ENCODE results near the gene NRSN1.

NRSN1 gene

DNA sequence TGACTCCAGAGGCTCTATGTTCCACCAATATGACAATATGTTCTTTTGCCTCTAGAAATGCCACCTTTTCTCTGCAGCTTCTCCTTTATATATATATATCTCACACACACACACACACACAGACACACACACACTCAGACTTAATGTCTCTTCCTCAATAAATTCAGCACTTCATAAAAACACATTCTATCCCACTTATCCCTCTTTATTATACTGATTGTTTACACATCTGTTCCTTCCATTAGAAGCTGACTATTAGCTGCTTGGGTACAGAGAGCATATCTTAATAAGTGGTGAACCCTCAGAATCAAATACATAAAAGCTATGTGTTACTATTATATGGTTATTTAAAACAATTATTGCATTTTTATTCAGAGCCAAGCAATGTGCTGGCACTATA lies 23.3 kb downstream of the NRSN1 start:
- Histone ChIP-seq H3K36me3 (ENCODE audit: control insufficient read depth in 5 of 5, insufficient read depth in 5 of 5, low read length in 5 of 5) (no peaks in the 10 kb centered on the region), H3K4me1 (ENCODE audit: control insufficient read depth in 5 of 5, insufficient read depth in 5 of 5, low read length in 5 of 5) (no peaks in the 10 kb centered on the region)

DNA sequence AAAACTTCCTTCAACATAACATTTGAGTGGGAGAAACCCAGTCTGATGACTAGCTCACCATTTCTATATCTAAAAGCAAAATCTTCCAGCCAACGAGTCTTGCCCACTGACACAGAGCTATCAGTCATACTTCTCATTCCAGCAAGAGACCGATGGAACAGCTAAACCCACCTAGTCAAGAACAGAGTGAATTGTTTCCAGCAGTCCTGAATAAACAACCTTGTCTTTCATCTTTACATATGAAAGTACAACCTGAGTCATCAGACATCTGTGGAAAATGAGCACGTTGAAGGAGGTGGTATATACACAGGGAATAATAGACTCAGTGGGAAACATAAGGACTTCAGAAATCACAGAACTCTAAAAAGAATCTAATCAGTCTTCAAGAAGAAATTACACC lies 23.8 kb downstream of the NRSN1 start:
- H3K27me3 ChIP-seq (ENCODE audit: control insufficient read depth in 5 of 5, insufficient read depth in 4 of 5, low read length in 5 of 5), result peaks cover 0 to 3% (median 0%) of the 10 kb centered on the region in 5 donors
- H3K27ac ChIP-seq (ENCODE audit: low read depth, low read length), result no peak overlapping the region
- no peaks in the 10 kb centered on the region for H3K36me3 ChIP-seq (ENCODE audit: control insufficient read depth in 5 of 5, insufficient read depth in 5 of 5, low read length in 5 of 5)
- H3K4me1 ChIP-seq (ENCODE audit: control insufficient read depth in 5 of 5, insufficient read depth in 5 of 5, low read length in 5 of 5), result no peaks in the 10 kb centered on the region
- H3K4me3 ChIP-seq (ENCODE audit: low read depth in 1 of 5, low read length in 5 of 5), result no peak overlapping the region
- no peak overlapping the region for H3K9ac ChIP-seq (ENCODE audit: low read length in 5 of 5)
- H3K9me3 ChIP-seq (ENCODE audit: control insufficient read depth in 5 of 5, low read length in 5 of 5), result peaks cover 0 to 5% (median 0%) of the 10 kb centered on the region in 5 donors

More for the DNA sequence above, 23.3 kb downstream of the NRSN1 start:
- H3K4me3 ChIP-seq (ENCODE audit: low read depth in 1 of 5, low read length in 5 of 5), result no peak overlapping the region
- peaks cover 0 to 3% (median 0%) of the 10 kb centered on the region in 5 donors for H3K27me3 ChIP-seq (ENCODE audit: control insufficient read depth in 5 of 5, insufficient read depth in 4 of 5, low read length in 5 of 5)
- H3K27ac ChIP-seq (ENCODE audit: low read depth, low read length), result no peak overlapping the region
- peaks cover 0 to 5% (median 0%) of the 10 kb centered on the region in 5 donors for H3K9me3 ChIP-seq (ENCODE audit: control insufficient read depth in 5 of 5, low read length in 5 of 5)
- H3K9ac ChIP-seq (ENCODE audit: low read length in 5 of 5), result no peak overlapping the region

DNA sequence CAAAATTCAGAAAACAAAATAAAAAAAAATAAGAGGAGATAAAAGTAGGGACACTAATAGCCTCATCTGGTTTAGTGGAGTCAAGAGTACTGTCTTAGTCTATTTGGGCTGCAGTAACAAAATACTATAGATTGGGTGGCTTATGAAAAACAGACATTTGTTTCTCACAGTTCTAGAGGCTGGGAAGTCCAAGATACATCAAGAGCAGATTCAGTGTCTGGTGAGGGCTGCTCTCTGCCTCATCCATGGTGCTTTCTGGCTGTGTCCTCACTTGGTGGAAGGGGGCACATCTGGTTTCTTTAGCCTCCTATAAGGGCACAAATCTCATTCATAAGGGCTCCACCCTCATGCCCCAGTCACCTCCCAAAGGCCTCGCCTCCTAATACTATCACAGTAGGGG lies 26.0 kb downstream of the NRSN1 start:
- no peaks in the 10 kb centered on the region for H3K36me3 ChIP-seq (ENCODE audit: control insufficient read depth in 5 of 5, insufficient read depth in 5 of 5, low read length in 5 of 5)
- H3K27me3 ChIP-seq (ENCODE audit: control insufficient read depth in 5 of 5, insufficient read depth in 4 of 5, low read length in 5 of 5), result peaks cover 0 to 3% (median 0%) of the 10 kb centered on the region in 5 donors
- peaks cover 0 to 5% (median 0%) of the 10 kb centered on the region in 5 donors for H3K9me3 ChIP-seq (ENCODE audit: control insufficient read depth in 5 of 5, low read length in 5 of 5)
- no peak overlapping the region for H3K9ac ChIP-seq (ENCODE audit: low read length in 5 of 5)
- H3K27ac ChIP-seq (ENCODE audit: low read depth, low read length), result no peak overlapping the region
- no peak overlapping the region for H3K4me3 ChIP-seq (ENCODE audit: low read depth in 1 of 5, low read length in 5 of 5)
- H3K4me1 ChIP-seq (ENCODE audit: control insufficient read depth in 5 of 5, insufficient read depth in 5 of 5, low read length in 5 of 5), result no peaks in the 10 kb centered on the region

DNA sequence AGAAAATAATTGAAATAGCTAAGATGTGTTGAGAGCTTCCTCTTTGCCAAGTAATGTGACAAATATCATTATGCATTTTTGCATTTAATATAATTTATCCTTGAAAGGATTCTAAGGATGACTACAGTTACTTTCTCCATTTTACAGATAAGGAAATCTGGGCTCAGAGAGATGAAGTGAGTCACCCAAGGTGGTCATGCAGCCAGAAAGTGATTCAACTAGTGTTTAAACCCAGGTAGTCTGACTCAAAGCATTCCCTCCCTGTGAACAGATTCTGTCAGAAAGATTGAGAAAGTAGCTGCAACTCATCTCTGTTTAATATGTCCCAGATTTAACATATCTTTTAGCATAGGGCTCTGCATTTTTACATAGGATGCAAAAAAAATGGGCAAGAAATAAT lies 28.1 kb downstream of the NRSN1 start:
- Histone ChIP-seq H3K9me3 (ENCODE audit: control insufficient read depth in 5 of 5, low read length in 5 of 5) (peaks cover 0 to 5% (median 0%) of the 10 kb centered on the region in 5 donors), H3K4me1 (ENCODE audit: control insufficient read depth in 5 of 5, insufficient read depth in 5 of 5, low read length in 5 of 5) (no peaks in the 10 kb centered on the region), H3K9ac (ENCODE audit: low read length in 5 of 5) (no peak overlapping the region), H3K27ac (ENCODE audit: low read depth, low read length) (no peak overlapping the region), H3K36me3 (ENCODE audit: control insufficient read depth in 5 of 5, insufficient read depth in 5 of 5, low read length in 5 of 5) (no peaks in the 10 kb centered on the region), H3K4me3 (ENCODE audit: low read depth in 1 of 5, low read length in 5 of 5) (no peak overlapping the region), H3K27me3 (ENCODE audit: control insufficient read depth in 5 of 5, insufficient read depth in 4 of 5, low read length in 5 of 5) (no peaks in the 10 kb centered on the region)

DNA sequence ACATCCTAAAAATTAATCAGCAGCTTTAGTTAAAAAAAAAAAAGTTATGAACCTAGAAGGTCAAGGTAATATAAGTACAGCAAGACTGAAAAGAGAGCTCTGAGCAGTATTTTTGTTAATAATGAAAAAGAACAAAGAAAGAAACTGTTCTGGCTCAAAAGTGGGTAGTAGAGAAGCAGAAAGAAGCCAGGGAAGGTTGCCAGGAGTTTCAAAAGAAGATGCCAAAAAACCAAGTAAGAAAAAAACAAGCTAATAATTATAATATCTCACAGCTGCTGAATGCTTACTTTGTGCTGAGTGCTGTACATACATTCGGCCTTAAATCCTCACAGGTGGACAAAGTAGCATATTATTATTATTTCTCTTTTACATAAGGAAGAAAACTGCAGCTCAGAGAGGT lies 31.9 kb downstream of the NRSN1 start:
- H3K4me3 ChIP-seq (ENCODE audit: low read depth in 1 of 5, low read length in 5 of 5), result no peak overlapping the region
- no peaks in the 10 kb centered on the region for H3K4me1 ChIP-seq (ENCODE audit: control insufficient read depth in 5 of 5, insufficient read depth in 5 of 5, low read length in 5 of 5)
- no peak overlapping the region for H3K27ac ChIP-seq (ENCODE audit: low read depth, low read length)
- H3K9me3 ChIP-seq (ENCODE audit: control insufficient read depth in 5 of 5, low read length in 5 of 5), result no peaks in the 10 kb centered on the region
- no peak overlapping the region for H3K9ac ChIP-seq (ENCODE audit: low read length in 5 of 5)
- no peaks in the 10 kb centered on the region for H3K27me3 ChIP-seq (ENCODE audit: control insufficient read depth in 5 of 5, insufficient read depth in 4 of 5, low read length in 5 of 5)
- H3K36me3 ChIP-seq (ENCODE audit: control insufficient read depth in 5 of 5, insufficient read depth in 5 of 5, low read length in 5 of 5), result no peaks in the 10 kb centered on the region

DNA sequence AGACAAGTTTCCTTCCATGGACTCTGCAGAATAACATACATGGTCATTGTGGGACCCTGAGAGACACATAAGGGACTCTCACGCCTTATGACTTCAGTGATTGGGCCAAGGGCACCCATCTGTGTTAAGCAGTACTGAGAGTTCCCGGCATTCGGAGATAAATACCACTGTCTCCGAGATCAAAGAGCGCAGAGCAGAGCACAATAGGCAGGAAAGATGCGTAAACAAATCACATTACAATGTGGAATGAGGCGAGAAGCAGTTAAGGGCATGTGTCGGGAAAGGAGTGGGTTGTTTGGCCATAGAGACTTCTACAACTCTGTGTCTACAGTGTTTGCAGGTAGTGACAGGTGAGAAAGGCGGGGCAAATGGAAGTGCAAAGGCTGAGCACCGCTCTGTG lies 57.6 kb downstream of the NRSN1 start:
- H3K4me3 ChIP-seq (ENCODE audit: low read depth in 1 of 5, low read length in 5 of 5), result no peak overlapping the region
- H3K4me1 ChIP-seq (ENCODE audit: control insufficient read depth in 5 of 5, insufficient read depth in 5 of 5, low read length in 5 of 5), result no peaks in the 10 kb centered on the region
- H3K9me3 ChIP-seq (ENCODE audit: control insufficient read depth in 5 of 5, low read length in 5 of 5), result peaks cover 0 to 8% (median 5%) of the 10 kb centered on the region in 5 donors
- H3K27ac ChIP-seq (ENCODE audit: low read depth, low read length), result no peak overlapping the region
- no peaks in the 10 kb centered on the region for H3K27me3 ChIP-seq (ENCODE audit: control insufficient read depth in 5 of 5, insufficient read depth in 4 of 5, low read length in 5 of 5)
- H3K9ac ChIP-seq (ENCODE audit: low read length in 5 of 5), result no peak overlapping the region
- H3K36me3 ChIP-seq (ENCODE audit: control insufficient read depth in 5 of 5, insufficient read depth in 5 of 5, low read length in 5 of 5), result no peaks in the 10 kb centered on the region

DNA sequence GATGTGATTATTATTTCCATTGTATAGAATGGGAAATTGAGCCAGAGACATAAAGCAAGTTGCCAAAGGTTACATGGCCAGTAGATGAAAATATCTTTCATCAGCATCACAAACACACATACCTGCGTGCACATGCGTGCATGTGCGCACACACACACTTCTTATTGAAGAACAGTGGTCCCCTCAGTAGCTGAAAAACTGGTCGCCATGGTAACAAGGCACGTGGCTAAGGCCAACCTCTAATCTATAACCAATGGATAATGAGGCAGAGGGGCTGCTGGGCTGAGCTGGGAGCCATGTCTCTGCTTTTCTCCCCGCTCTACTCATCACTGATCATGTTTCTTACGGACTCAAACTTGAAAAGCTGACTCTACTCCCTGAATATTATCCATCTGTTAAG lies 60.3 kb downstream of the NRSN1 start:
- no peak overlapping the region for H3K4me3 ChIP-seq (ENCODE audit: low read depth in 1 of 5, low read length in 5 of 5)
- no peak overlapping the region for H3K9ac ChIP-seq (ENCODE audit: low read length in 5 of 5)
- no peaks in the 10 kb centered on the region for H3K36me3 ChIP-seq (ENCODE audit: control insufficient read depth in 5 of 5, insufficient read depth in 5 of 5, low read length in 5 of 5)
- H3K4me1 ChIP-seq (ENCODE audit: control insufficient read depth in 5 of 5, insufficient read depth in 5 of 5, low read length in 5 of 5), result no peaks in the 10 kb centered on the region
- no peak overlapping the region for H3K27ac ChIP-seq (ENCODE audit: low read depth, low read length)
- H3K9me3 ChIP-seq (ENCODE audit: control insufficient read depth in 5 of 5, low read length in 5 of 5), result peaks cover 0 to 8% (median 5%) of the 10 kb centered on the region in 5 donors
- no peaks in the 10 kb centered on the region for H3K27me3 ChIP-seq (ENCODE audit: control insufficient read depth in 5 of 5, insufficient read depth in 4 of 5, low read length in 5 of 5)

DNA sequence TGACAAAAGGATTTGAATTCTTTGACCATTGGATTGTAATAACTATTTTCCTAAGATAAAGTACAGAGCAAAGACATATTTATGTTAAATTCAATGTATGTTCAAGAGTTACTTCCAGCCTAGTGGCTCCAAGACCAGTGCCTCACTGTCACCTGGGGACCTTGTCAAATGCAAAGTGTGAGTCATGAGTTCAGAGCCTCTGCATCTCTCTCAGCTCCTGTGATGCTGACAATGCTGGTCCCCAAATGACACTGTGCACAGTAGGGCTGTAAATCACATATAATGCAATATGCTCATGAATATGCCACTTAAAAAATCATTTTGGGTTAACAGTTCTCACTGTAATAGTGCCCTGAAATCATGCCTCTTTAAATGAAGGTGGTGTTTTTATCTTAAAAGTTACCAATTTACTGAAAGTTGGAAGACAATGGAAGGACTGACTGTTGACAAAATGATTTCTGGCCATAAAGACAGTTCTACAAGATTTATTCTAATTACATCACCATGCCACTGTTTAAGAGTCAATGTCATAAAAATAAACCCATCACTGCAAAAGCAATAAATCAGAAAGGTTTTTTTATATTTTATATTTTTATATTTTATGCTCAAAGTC lies 62.1 kb downstream of the NRSN1 start:
- H3K36me3 ChIP-seq (ENCODE audit: control insufficient read depth in 5 of 5, insufficient read depth in 5 of 5, low read length in 5 of 5), result no peaks in the 10 kb centered on the region
- no peak overlapping the region for H3K27ac ChIP-seq (ENCODE audit: low read depth, low read length)
- peaks cover 0 to 7% (median 3%) of the 10 kb centered on the region in 5 donors for H3K9me3 ChIP-seq (ENCODE audit: control insufficient read depth in 5 of 5, low read length in 5 of 5)
- no peaks in the 10 kb centered on the region for H3K4me1 ChIP-seq (ENCODE audit: control insufficient read depth in 5 of 5, insufficient read depth in 5 of 5, low read length in 5 of 5)
- H3K27me3 ChIP-seq (ENCODE audit: control insufficient read depth in 5 of 5, insufficient read depth in 4 of 5, low read length in 5 of 5), result no peaks in the 10 kb centered on the region
- H3K4me3 ChIP-seq (ENCODE audit: low read depth in 1 of 5, low read length in 5 of 5), result no peak overlapping the region
- H3K9ac ChIP-seq (ENCODE audit: low read length in 5 of 5), result no peak overlapping the region

DNA sequence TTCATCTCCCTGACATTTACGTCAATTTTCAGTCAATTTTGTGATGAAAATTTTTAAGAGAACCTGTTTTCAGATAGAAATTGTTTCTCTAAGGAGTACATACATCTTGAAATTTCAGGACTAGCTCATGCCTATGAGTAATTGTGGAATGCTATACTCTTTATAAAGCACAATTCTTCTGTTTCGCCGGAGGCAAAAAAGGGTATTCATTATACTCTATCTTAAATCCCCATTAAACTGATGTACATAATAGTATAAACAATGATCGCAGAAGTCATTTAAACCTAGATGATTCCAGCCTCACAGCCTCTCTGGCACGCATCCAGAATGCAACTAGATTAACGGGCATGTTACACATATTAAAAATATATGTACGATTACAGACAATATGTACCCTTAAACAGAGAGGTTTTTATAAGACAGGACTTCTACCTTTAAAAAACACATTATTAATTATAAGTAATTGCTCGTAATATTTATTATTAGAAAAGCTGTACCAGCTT lies 62.6 kb downstream of the NRSN1 start:
- H3K9me3 ChIP-seq (ENCODE audit: control insufficient read depth in 5 of 5, low read length in 5 of 5), result peaks cover 0 to 3% (median 1%) of the 10 kb centered on the region in 5 donors
- H3K27me3 ChIP-seq (ENCODE audit: control insufficient read depth in 5 of 5, insufficient read depth in 4 of 5, low read length in 5 of 5), result no peaks in the 10 kb centered on the region
- no peaks in the 10 kb centered on the region for H3K36me3 ChIP-seq (ENCODE audit: control insufficient read depth in 5 of 5, insufficient read depth in 5 of 5, low read length in 5 of 5)
- no peak overlapping the region for H3K27ac ChIP-seq (ENCODE audit: low read depth, low read length)
- H3K4me1 ChIP-seq (ENCODE audit: control insufficient read depth in 5 of 5, insufficient read depth in 5 of 5, low read length in 5 of 5), result no peaks in the 10 kb centered on the region
- no peak overlapping the region for H3K4me3 ChIP-seq (ENCODE audit: low read depth in 1 of 5, low read length in 5 of 5)
- no peak overlapping the region for H3K9ac ChIP-seq (ENCODE audit: low read length in 5 of 5)

DNA sequence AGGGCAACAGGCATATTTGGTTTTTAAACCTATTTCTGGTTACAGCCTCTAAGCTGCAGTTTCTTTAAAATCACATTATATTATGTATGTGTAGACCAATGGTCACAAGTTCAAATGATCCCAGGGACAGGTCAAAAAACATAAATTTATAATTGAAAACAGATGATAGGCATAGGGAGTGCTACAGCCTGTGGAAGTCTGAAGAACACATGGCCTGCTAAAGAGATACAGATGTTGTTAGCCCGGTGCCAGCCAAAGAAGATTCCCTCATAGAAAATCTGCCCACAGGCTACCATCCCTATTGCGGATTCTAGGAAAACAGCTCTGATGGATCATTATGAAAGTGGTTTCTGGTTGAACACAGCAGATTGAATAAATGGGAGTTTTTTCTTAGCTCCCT lies 65.3 kb downstream of the NRSN1 start:
- Histone ChIP-seq H3K9me3 (ENCODE audit: control insufficient read depth in 5 of 5, low read length in 5 of 5) (no peaks in the 10 kb centered on the region), H3K36me3 (ENCODE audit: control insufficient read depth in 5 of 5, insufficient read depth in 5 of 5, low read length in 5 of 5) (no peaks in the 10 kb centered on the region), H3K27me3 (ENCODE audit: control insufficient read depth in 5 of 5, insufficient read depth in 4 of 5, low read length in 5 of 5) (no peaks in the 10 kb centered on the region), H3K4me3 (ENCODE audit: low read depth in 1 of 5, low read length in 5 of 5) (no peak overlapping the region), H3K27ac (ENCODE audit: low read depth, low read length) (no peak overlapping the region), H3K9ac (ENCODE audit: low read length in 5 of 5) (no peak overlapping the region), H3K4me1 (ENCODE audit: control insufficient read depth in 5 of 5, insufficient read depth in 5 of 5, low read length in 5 of 5) (no peaks in the 10 kb centered on the region)

Measured in subcutaneous abdominal adipose tissue (tissue), 5 donors.